HCT116 (cell line): Measurements from ENCODE around the gene PUM1. TPM values are rescaled to one million over a fixed set of nuclear protein-coding genes. Genes with fewer than 3 reads are reported as not detected.

ENCODE experiments used
- ATAC-seq: fragments of 200-7000 bp; cut with Tn5 transposase; 2 replicates; pipeline ENCODE4 v1.9.1; 2020; ENCODE audit warnings: mild to moderate bottlenecking, moderate library complexity
- BruUV-seq: library from RNA; stranded (reverse); fragments of 400-500 nt; replicated peaks from 2 replicates; lab custom pipeline; 2021; lab: Mats Ljungman, UMichigan
- CTCF ChIA-PET: fragments of 300-600 bp; sonication (Branson Sonifier 250); formaldehyde crosslinking; loops from one replicate; lab custom pipeline; 2021; ENCODE audit warnings: antibody characterized with exemption; lab: Charles Lee
- POLR2A ChIA-PET: fragments of 300-600, 350-600 bp; sonication (Branson Sonifier 250); formaldehyde crosslinking; loops from one replicate; lab custom pipeline; 2021; ENCODE audit warnings: antibody characterized with exemption; lab: Charles Lee
- RAD21 ChIA-PET, 2 experiments: fragments of 300-600 bp; sonication (Branson Sonifier 250); formaldehyde crosslinking; loops; one replicate each; lab custom pipeline; 2023; ENCODE audit warnings: low total read pairs in 2 of 2; ENCODE audit not compliant: uncharacterized antibody in 2 of 2, unreplicated experiment in 2 of 2, low non-redundant PET in 1 of 2; lab: Charles Lee
- DNase-seq: peaks from one replicate; pipeline ENCODE4 v3.0.0-alpha.2; 2010; ENCODE audit warnings: low read depth, low spot score
- H2AFZ ChIP-seq: fragments of 200-600 bp; shearing (Covaris generic), sonication (generic); 2 replicates; pipeline ENCODE4 v1.6.1; 2017; ENCODE audit warnings: low read depth, mixed run types, mixed read lengths, antibody characterized with exemption, low read length; ENCODE audit not compliant: poor library complexity, severe bottlenecking
- H3K27ac ChIP-seq: 2 replicates; pipeline ENCODE4 v1.5.1; 2012; ENCODE audit warnings: low read depth, low read length
- H3K27me3 ChIP-seq: fragments of 200-600 bp; sonication (generic); 2 replicates; pipeline ENCODE4 v1.6.1; 2016; ENCODE audit warnings: mixed run types, low read length, mixed read lengths; ENCODE audit not compliant: insufficient read depth
- H3K36me3 ChIP-seq, 2 experiments: fragments of 200-500 bp in 1 of 2; fragments of 200-600 bp in 1 of 2; sonication (Bioruptor generic) in 1 of 2; sonication (generic) in 1 of 2; 2 replicates each; pipeline versions ENCODE4 v1.5.1 to v1.6.1; 2014 to 2016; ENCODE audit warnings: low read length in 2 of 2, inconsistent platforms in 1 of 2, mixed read lengths in 1 of 2, mixed run types in 1 of 2; ENCODE audit not compliant: insufficient read depth in 2 of 2, control insufficient read depth in 1 of 2
- H3K4me1 ChIP-seq, 2 experiments: fragments of 200-600 bp in 1 of 2; sonication (generic) in 1 of 2; 2 replicates each; pipeline versions ENCODE4 v1.5.1 to v1.6.1; 2012 to 2017; ENCODE audit warnings: low read length in 2 of 2, inconsistent platforms in 1 of 2, mild to moderate bottlenecking in 1 of 2, mixed read lengths in 1 of 2, mixed run types in 1 of 2, moderate library complexity in 1 of 2; ENCODE audit not compliant: insufficient read depth in 2 of 2, control insufficient read depth in 1 of 2
- H3K4me2 ChIP-seq: fragments of 200-600 bp; sonication (generic); 2 replicates; pipeline ENCODE4 v1.6.1; 2017; ENCODE audit warnings: mixed run types, low read length, mixed read lengths
- H3K4me3 ChIP-seq, 2 experiments: fragments of 200-600 bp in 1 of 2; sonication (generic) in 1 of 2; replicated peaks in 1 of 2; 2 replicates each; pipeline ENCODE4 v1.5.1; 2011 to 2016; ENCODE audit warnings: low read length in 2 of 2, control low read depth in 1 of 2, low read depth in 1 of 2, mild to moderate bottlenecking in 1 of 2, mixed read lengths in 1 of 2, mixed run types in 1 of 2
- H3K79me2 ChIP-seq: fragments of 200-600 bp; sonication (generic); 2 replicates; pipeline ENCODE4 v1.6.1; 2017; ENCODE audit warnings: mild to moderate bottlenecking, mixed run types, low read length, moderate library complexity, mixed read lengths; ENCODE audit not compliant: insufficient read depth
- H3K9ac ChIP-seq: fragments of 200-600 bp; sonication (generic); 2 replicates; pipeline ENCODE4 v1.6.1; 2016; ENCODE audit warnings: low read length, mixed read lengths
- H3K9me2 ChIP-seq: fragments of 200-600 bp; sonication (generic), shearing (Covaris generic); 2 replicates; pipeline ENCODE4 v1.6.1; 2017; ENCODE audit warnings: mixed run types, mild to moderate bottlenecking, moderate library complexity; ENCODE audit not compliant: insufficient read depth
- H3K9me3 ChIP-seq, 2 experiments: fragments of 200-500 bp in 1 of 2; fragments of 200-600 bp in 1 of 2; sonication (Bioruptor generic) in 1 of 2; sonication (generic) in 1 of 2; 2 replicates each; pipeline ENCODE4 v1.6.1; 2014 to 2017; ENCODE audit warnings: low read length in 2 of 2, mixed read lengths in 2 of 2, inconsistent platforms in 1 of 2, low read depth in 1 of 2, mild to moderate bottlenecking in 1 of 2, mixed run types in 1 of 2, moderate library complexity in 1 of 2; ENCODE audit not compliant: control insufficient read depth in 1 of 2, insufficient read depth in 1 of 2
- H4K20me1 ChIP-seq: fragments of 200-600 bp; sonication (generic), shearing (Covaris generic); 2 replicates; pipeline ENCODE4 v1.6.1; 2017; ENCODE audit warnings: mixed run types, mild to moderate bottlenecking, moderate library complexity; ENCODE audit not compliant: insufficient read depth
- CBX3 ChIP-seq: IDR thresholded peaks from 2 replicates; pipeline ENCODE4 v1.6.1; 2012; ENCODE audit warnings: low read depth
- EGR1 ChIP-seq: IDR thresholded peaks from 2 replicates; pipeline ENCODE4 v1.6.1; 2012; ENCODE audit warnings: low read depth
- ELF1 ChIP-seq: IDR thresholded peaks from 2 replicates; pipeline ENCODE4 v1.6.1; 2012; ENCODE audit warnings: low read depth, borderline replicate concordance
- EZH2phosphoT487 ChIP-seq: fragments of 200-600 bp; IDR thresholded peaks from 2 replicates; pipeline ENCODE4 v1.6.1; 2018; ENCODE audit warnings: antibody characterized with exemption, borderline replicate concordance
- FOSL1 ChIP-seq: IDR thresholded peaks from 2 replicates; pipeline ENCODE4 v1.6.1; 2012; ENCODE audit warnings: low read depth
- JUND ChIP-seq: IDR thresholded peaks from 2 replicates; pipeline ENCODE4 v1.6.1; 2012
- POLR2A ChIP-seq: IDR thresholded peaks from 2 replicates; pipeline ENCODE4 v1.7.0; 2011; ENCODE audit warnings: borderline replicate concordance; ENCODE audit not compliant: insufficient read depth, insufficient read length; ENCODE audit errors: extremely low read depth
- POLR2AphosphoS5 ChIP-seq: IDR thresholded peaks from 2 replicates; pipeline ENCODE4 v1.6.1; 2011; ENCODE audit warnings: mild to moderate bottlenecking, low read depth, low read length, moderate library complexity
- RAD21 ChIP-seq: IDR thresholded peaks from 2 replicates; pipeline ENCODE4 v1.6.1; 2012; ENCODE audit warnings: low read depth, mild to moderate bottlenecking
- SIN3A ChIP-seq: IDR thresholded peaks from 2 replicates; pipeline ENCODE4 v1.6.1; 2012; ENCODE audit warnings: low read depth
- SRF ChIP-seq: IDR thresholded peaks from 2 replicates; pipeline ENCODE4 v1.6.1; 2012; ENCODE audit warnings: low read depth
- TCF7L2 ChIP-seq: IDR thresholded peaks from 2 replicates; pipeline ENCODE4 v1.7.0; 2011; ENCODE audit warnings: borderline replicate concordance, inconsistent platforms; ENCODE audit not compliant: insufficient read depth, insufficient read length; ENCODE audit errors: extremely low read depth
- intact Hi-C: fragments of 100-400 bp; cut with micrococcal nuclease; formaldehyde crosslinking; loops from 2 replicates; pipeline ENCODE4 v1.10.0; 2022
- total RNA-seq: library from RNA; stranded (reverse); gene quantifications from one replicate; pipeline ENCODE4 v1.2.1, GENCODE V29; 2021; ENCODE audit not compliant: unreplicated experiment
- TF ChIP-seq, protein P1 (sequence below): IDR thresholded peaks from 2 replicates; pipeline ENCODE4 v1.6.1; 2011; ENCODE audit warnings: mild to moderate bottlenecking, low read length, moderate library complexity; ENCODE audit not compliant: insufficient replicate concordance; ENCODE audit errors: extremely low read depth
- TF ChIP-seq, protein P2 (sequence below), 3 experiments: fragments of 200-600 bp in 1 of 3; sonication (generic) in 1 of 3; IDR thresholded peaks in 2 of 3; conservative IDR thresholded peaks in 1 of 3; 2 replicates each; pipeline ENCODE4 v1.5.1; 2012 to 2017; ENCODE audit warnings: low read depth in 2 of 3, low read length in 2 of 3, antibody characterized with exemption in 1 of 3, borderline replicate concordance in 1 of 3, control low read depth in 1 of 3, mild to moderate bottlenecking in 1 of 3, mixed read lengths in 1 of 3, mixed run types in 1 of 3, moderate library complexity in 1 of 3; ENCODE audit not compliant: insufficient read depth in 1 of 3
- TF ChIP-seq, protein P3 (sequence below): IDR thresholded peaks from 2 replicates; pipeline ENCODE4 v1.6.1; 2012; ENCODE audit warnings: low read depth

Gene PUM1
- total RNA-seq, 1 experiment from 2014 or later, result 113 TPM

DNA sequence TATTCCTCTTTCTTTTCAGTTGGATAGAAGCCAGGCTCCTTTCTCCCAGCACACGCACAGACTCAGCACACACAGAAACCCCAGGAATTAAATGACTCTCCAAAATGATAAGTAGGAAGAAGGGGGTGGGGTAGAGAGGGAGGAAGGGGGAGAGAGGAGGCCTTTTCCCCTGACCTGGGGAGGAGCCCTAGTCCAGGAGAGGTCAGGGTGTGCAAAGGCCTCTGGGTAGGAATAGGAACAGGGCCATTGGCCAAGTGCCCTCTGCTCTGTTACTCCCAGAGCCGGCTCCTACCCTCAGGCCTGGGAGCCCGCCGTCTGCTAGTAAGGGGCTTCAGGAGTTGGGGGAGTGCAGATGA lies 35.6 kb upstream of the PUM1 start (continued):
- TF ChIP-seq SIN3A (no peak), RAD21 (no peak), SRF (no peak), POLR2A (no peak), TCF7L2 (no peak), EGR1 (no peak), JUND (no peak), POLR2AphosphoS5 (no peak), CBX3 (no peak)
- TF ChIP-seq, protein P1, sequence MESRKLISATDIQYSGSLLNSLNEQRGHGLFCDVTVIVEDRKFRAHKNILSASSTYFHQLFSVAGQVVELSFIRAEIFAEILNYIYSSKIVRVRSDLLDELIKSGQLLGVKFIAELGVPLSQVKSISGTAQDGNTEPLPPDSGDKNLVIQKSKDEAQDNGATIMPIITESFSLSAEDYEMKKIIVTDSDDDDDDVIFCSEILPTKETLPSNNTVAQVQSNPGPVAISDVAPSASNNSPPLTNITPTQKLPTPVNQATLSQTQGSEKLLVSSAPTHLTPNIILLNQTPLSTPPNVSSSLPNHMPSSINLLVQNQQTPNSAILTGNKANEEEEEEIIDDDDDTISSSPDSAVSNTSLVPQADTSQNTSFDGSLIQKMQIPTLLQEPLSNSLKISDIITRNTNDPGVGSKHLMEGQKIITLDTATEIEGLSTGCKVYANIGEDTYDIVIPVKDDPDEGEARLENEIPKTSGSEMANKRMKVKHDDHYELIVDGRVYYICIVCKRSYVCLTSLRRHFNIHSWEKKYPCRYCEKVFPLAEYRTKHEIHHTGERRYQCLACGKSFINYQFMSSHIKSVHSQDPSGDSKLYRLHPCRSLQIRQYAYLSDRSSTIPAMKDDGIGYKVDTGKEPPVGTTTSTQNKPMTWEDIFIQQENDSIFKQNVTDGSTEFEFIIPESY, result no peak

DNA sequence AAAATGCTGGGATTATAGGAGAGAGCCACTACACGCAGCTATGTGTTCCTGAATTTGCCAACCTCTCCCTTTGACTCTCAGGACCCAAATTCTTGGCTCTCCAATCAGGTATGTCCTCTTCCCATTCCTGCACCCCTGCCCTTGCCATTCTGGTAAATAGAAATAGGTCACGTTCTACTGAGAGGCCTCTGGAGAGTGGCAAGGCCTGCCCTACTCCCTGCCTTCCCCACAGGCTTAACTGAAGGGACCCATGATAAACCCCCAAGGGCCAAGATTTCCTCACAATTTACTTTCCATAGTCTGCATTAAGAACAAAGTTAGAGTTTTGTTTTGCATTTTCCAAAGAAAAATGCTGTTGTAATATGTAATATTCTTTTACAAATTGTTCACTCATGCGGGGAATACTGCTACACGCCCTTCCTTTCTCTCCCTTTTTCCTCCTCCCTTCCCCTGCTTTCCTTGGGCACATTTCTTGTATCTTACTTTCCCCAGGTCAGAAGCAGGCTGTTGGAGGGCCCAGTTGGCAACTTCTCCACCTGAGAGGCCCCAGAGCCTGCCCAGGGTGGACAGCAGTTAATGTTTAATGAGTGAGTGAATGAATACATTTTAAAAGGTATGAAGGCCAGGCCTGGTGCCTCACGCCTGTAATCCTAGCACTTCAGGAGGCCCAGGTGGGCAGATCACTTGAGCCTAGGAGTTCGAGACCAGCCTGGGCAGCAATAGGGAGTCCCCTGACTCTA lies 33.9 kb upstream of the PUM1 start:
- CTCF ChIA-PET, result no interaction called here
- DNase-seq (no peak), ATAC-seq (no peak)
- H3K79me2 ChIP-seq, result no peaks in the 10 kb centered on the region
- H4K20me1 ChIP-seq, result no peaks in the 10 kb centered on the region
- no peak overlapping the region for H3K9ac ChIP-seq
- H3K4me2 ChIP-seq, result no peak overlapping the region
- no peaks in the 10 kb centered on the region for H3K27me3 ChIP-seq
- no peak overlapping the region for H3K27ac ChIP-seq
- H3K9me2 ChIP-seq, result no peaks in the 10 kb centered on the region
- no peak overlapping the region for H3K4me3 ChIP-seq
- no peaks in the 10 kb centered on the region for H3K9me3 ChIP-seq
- H3K4me1 ChIP-seq, result no peaks in the 10 kb centered on the region; a peak in 1 of 4 replicates
- RAD21 ChIA-PET, result no interaction called here
- H2AFZ ChIP-seq, result no peak overlapping the region
- no TSS peak for BruUV-seq
- POLR2A ChIA-PET, result no interaction called here
- TF ChIP-seq, protein P2, sequence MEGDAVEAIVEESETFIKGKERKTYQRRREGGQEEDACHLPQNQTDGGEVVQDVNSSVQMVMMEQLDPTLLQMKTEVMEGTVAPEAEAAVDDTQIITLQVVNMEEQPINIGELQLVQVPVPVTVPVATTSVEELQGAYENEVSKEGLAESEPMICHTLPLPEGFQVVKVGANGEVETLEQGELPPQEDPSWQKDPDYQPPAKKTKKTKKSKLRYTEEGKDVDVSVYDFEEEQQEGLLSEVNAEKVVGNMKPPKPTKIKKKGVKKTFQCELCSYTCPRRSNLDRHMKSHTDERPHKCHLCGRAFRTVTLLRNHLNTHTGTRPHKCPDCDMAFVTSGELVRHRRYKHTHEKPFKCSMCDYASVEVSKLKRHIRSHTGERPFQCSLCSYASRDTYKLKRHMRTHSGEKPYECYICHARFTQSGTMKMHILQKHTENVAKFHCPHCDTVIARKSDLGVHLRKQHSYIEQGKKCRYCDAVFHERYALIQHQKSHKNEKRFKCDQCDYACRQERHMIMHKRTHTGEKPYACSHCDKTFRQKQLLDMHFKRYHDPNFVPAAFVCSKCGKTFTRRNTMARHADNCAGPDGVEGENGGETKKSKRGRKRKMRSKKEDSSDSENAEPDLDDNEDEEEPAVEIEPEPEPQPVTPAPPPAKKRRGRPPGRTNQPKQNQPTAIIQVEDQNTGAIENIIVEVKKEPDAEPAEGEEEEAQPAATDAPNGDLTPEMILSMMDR (IDR thresholded peaks at IDR 0.05 in 2 of 3, conservative IDR thresholded peaks at IDR 0.05 in 1 of 3; ENCODE audit: borderline replicate concordance in 1 of 3, insufficient read depth in 1 of 3, low read depth in 2 of 3, low read length in 2 of 3), result no peak
- TF ChIP-seq ELF1 (no peak), JUND (no peak), EZH2phosphoT487 (no peak), EGR1 (no peak), TCF7L2 (no peak), FOSL1 (no peak)
- TF ChIP-seq, protein P3, sequence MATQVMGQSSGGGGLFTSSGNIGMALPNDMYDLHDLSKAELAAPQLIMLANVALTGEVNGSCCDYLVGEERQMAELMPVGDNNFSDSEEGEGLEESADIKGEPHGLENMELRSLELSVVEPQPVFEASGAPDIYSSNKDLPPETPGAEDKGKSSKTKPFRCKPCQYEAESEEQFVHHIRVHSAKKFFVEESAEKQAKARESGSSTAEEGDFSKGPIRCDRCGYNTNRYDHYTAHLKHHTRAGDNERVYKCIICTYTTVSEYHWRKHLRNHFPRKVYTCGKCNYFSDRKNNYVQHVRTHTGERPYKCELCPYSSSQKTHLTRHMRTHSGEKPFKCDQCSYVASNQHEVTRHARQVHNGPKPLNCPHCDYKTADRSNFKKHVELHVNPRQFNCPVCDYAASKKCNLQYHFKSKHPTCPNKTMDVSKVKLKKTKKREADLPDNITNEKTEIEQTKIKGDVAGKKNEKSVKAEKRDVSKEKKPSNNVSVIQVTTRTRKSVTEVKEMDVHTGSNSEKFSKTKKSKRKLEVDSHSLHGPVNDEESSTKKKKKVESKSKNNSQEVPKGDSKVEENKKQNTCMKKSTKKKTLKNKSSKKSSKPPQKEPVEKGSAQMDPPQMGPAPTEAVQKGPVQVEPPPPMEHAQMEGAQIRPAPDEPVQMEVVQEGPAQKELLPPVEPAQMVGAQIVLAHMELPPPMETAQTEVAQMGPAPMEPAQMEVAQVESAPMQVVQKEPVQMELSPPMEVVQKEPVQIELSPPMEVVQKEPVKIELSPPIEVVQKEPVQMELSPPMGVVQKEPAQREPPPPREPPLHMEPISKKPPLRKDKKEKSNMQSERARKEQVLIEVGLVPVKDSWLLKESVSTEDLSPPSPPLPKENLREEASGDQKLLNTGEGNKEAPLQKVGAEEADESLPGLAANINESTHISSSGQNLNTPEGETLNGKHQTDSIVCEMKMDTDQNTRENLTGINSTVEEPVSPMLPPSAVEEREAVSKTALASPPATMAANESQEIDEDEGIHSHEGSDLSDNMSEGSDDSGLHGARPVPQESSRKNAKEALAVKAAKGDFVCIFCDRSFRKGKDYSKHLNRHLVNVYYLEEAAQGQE, result no peak
- TF ChIP-seq, all 23 proteins: peak for 0
- no peaks in the 10 kb centered on the region for H3K36me3 ChIP-seq
- intact Hi-C loops, result no loop called here
